ENCODE measurements around the gene LINGO3.

Gene LINGO3

DNA sequence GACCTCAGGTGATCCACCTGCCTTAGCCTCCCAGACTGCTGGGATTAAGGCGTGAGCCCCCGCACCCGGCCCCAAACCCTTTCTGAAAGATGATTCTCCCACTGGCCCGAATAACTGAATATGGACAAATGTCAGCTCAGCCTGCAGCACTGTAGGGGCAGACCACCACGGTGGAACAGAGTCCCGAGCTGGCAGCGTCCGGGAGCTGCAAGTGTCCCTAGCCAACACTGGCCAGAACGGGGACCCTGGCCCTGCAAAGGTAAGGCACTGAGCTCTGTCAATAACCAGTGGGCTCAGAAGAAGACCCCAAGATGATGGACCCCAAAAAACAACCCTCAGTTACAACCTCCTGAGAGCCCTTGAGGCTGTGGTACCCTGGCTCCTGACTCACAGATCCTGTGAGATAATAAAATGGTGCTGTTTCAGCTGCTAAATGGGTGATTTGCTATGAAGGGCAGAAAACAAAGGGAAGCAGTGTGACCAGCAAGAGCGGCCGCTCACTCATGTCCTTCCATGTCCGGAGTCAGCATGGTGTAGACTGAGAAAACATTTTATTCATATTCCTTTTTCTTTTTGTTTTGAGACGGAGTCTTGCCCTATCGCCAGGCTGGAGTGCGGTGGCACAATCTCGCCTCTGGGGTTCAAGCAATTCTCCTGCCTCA is 18.9 kb upstream of the LINGO3 start:
- Mint-ChIP-seq H3K27me3 (ENCODE audit: low read depth, poor library complexity) (no peaks in the 10 kb centered on the region), H3K4me3 (peak overlapping the region; percentile 100), H3K9me3 (no peaks in the 10 kb centered on the region), H3K4me1 (peaks cover 77% of the 10 kb centered on the region), H3K36me3 (ENCODE audit: low read depth) (peaks cover 7% of the 10 kb centered on the region), H3K27ac (peak overlapping the region; percentile 92)
- DNase-seq: no peak
- TF ChIP-seq, protein P1, sequence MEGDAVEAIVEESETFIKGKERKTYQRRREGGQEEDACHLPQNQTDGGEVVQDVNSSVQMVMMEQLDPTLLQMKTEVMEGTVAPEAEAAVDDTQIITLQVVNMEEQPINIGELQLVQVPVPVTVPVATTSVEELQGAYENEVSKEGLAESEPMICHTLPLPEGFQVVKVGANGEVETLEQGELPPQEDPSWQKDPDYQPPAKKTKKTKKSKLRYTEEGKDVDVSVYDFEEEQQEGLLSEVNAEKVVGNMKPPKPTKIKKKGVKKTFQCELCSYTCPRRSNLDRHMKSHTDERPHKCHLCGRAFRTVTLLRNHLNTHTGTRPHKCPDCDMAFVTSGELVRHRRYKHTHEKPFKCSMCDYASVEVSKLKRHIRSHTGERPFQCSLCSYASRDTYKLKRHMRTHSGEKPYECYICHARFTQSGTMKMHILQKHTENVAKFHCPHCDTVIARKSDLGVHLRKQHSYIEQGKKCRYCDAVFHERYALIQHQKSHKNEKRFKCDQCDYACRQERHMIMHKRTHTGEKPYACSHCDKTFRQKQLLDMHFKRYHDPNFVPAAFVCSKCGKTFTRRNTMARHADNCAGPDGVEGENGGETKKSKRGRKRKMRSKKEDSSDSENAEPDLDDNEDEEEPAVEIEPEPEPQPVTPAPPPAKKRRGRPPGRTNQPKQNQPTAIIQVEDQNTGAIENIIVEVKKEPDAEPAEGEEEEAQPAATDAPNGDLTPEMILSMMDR (IDR thresholded peaks at IDR 0.05): no peak

- peaks cover 7% of the 10 kb centered on the region for H3K36me3 Mint-ChIP-seq (ENCODE audit: low read depth)
- no peaks in the 10 kb centered on the region for H3K9me3 Mint-ChIP-seq
- DNase-seq: no peak
- no peaks in the 10 kb centered on the region for H3K27me3 Mint-ChIP-seq (ENCODE audit: low read depth, poor library complexity)
- H3K4me3 Mint-ChIP-seq: peak overlapping the region; percentile 78
- H3K4me1 Mint-ChIP-seq: peaks cover 64% of the 10 kb centered on the region
- TF ChIP-seq, protein P1 (IDR thresholded peaks at IDR 0.05): no peak
- peak overlapping the region; percentile 55 for H3K27ac Mint-ChIP-seq
Observed at GRCh38 chr19:2325281-2326046, 17.5 kb upstream of the LINGO3 start.

DNA sequence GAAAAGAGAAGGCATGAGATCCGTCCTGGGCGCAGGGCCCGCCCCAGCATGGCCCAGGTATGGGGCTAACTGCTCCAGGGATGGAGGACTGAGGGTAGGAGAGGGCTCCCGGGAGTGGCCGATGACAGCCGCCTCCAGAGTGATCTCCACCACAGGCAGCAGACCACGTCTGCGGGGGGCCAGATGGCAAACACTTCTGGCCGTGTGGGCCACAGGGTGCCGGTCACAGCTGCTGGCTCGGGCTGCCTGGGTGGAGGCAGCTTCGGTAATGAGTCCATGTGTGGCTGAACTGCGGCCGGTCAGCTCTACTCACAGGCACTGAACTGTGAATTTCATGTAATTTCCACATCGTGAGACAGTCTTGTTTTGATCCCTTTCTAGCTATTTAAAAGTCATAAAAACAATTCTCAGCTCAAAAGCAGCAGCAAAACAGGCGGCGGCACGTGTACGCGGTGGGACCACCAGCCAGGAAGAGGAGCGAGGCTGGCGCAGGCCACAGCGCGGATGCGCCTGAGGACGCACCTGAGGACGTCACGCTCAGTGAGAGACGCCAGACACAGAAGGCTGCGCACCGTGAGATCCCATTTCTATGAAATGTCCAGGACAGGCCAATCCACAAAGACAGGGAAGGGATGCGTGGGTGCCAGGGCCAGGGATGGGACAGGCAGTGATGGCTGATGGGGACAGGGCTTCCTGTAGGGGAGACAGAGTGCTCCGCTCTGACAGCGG is 16.4 kb upstream of the LINGO3 start:
- Mint-ChIP-seq H3K27ac (peak overlapping the region; percentile 45), H3K9me3 (no peaks in the 10 kb centered on the region), H3K4me1 (peaks cover 53% of the 10 kb centered on the region), H3K36me3 (ENCODE audit: low read depth) (peaks cover 7% of the 10 kb centered on the region), H3K4me3 (no peak overlapping the region), H3K27me3 (ENCODE audit: low read depth, poor library complexity) (no peaks in the 10 kb centered on the region)
- no peak for DNase-seq
- TF ChIP-seq, protein P1 (IDR thresholded peaks at IDR 0.05): no peak

- Mint-ChIP-seq H3K36me3 (ENCODE audit: low read depth) (peaks cover 7% of the 10 kb centered on the region), H3K4me1 (peaks cover 49% of the 10 kb centered on the region), H3K27ac (peak overlapping the region; percentile 66), H3K9me3 (no peaks in the 10 kb centered on the region), H3K27me3 (ENCODE audit: low read depth, poor library complexity) (no peaks in the 10 kb centered on the region), H3K4me3 (no peak overlapping the region)
- DNase-seq: no peak
- TF ChIP-seq, protein P1 (IDR thresholded peaks at IDR 0.05): no peak
Observed at GRCh38 chr19:2323707-2324106, 15.8 kb upstream of the LINGO3 start.

- DNase-seq: no peak
- Mint-ChIP-seq H3K27me3 (ENCODE audit: low read depth, poor library complexity) (peaks cover 7% of the 10 kb centered on the region), H3K36me3 (ENCODE audit: low read depth) (peaks cover 7% of the 10 kb centered on the region), H3K27ac (no peak overlapping the region), H3K4me1 (peaks cover 48% of the 10 kb centered on the region), H3K4me3 (no peak overlapping the region), H3K9me3 (no peaks in the 10 kb centered on the region)
- TF ChIP-seq, protein P1 (IDR thresholded peaks at IDR 0.05): no peak
Observed at GRCh38 chr19:2321565-2322283, 13.8 kb upstream of the LINGO3 start.

Measured in nephron progenitor cell (in vitro differentiated cells).